ENCODE results near the gene DLL1.

The DLL1 gene

GRCh38 chr6:170258407-170258806, 32.5 kb downstream of the DLL1 start:
- Histone ChIP-seq H3K9me2 (ENCODE audit: low read depth, low read length) (no peaks in the 10 kb centered on the region), H3K79me2 (ENCODE audit: insufficient read depth, low read length) (no peaks in the 10 kb centered on the region), H3K27me3 (ENCODE audit: insufficient read depth, low read length) (peaks cover 6% of the 10 kb centered on the region; the same call in 1 of the 2 replicates), H2AFZ (ENCODE audit: low read length) (no peak overlapping the region), H3K4me1 (ENCODE audit: insufficient read depth, low read length, severe bottlenecking) (no peaks in the 10 kb centered on the region), H3K36me3 (ENCODE audit: insufficient read depth, low read length) (no peaks in the 10 kb centered on the region), H4K20me1 (ENCODE audit: insufficient read depth, low read length) (no peaks in the 10 kb centered on the region), H3K4me2 (ENCODE audit: low read length) (no peak overlapping the region), H3K9ac (ENCODE audit: low read length) (no peak overlapping the region), H3K27ac (ENCODE audit: low read depth, low read length, poor library complexity, severe bottlenecking) (no peak overlapping the region), H3F3A (ENCODE audit: insufficient read depth, low read length) (no peaks in the 10 kb centered on the region), H3K4me3 (ENCODE audit: low read depth, low read length, poor library complexity, severe bottlenecking) (no peak overlapping the region), H3K9me3 (ENCODE audit: low read length) (no peaks in the 10 kb centered on the region)
- TF ChIP-seq CTCF (IDR thresholded peaks at IDR 0.05; ENCODE audit: low read length) (no peak), EZH2 (IDR thresholded peaks at IDR 0.05; ENCODE audit: borderline replicate concordance, low read length) (no peak)

GRCh38 chr6:170257376-170257775, 33.5 kb downstream of the DLL1 start:
- H3F3A ChIP-seq (ENCODE audit: insufficient read depth, low read length): no peaks in the 10 kb centered on the region
- no peaks in the 10 kb centered on the region for H3K79me2 ChIP-seq (ENCODE audit: insufficient read depth, low read length)
- no peaks in the 10 kb centered on the region for H4K20me1 ChIP-seq (ENCODE audit: insufficient read depth, low read length)
- no peak overlapping the region for H3K4me3 ChIP-seq (ENCODE audit: low read depth, low read length, poor library complexity, severe bottlenecking)
- H2AFZ ChIP-seq (ENCODE audit: low read length): no peak overlapping the region
- H3K9me2 ChIP-seq (ENCODE audit: low read depth, low read length): no peaks in the 10 kb centered on the region
- peaks cover 6% of the 10 kb centered on the region; the same call in 1 of the 2 replicates for H3K27me3 ChIP-seq (ENCODE audit: insufficient read depth, low read length)
- no peaks in the 10 kb centered on the region for H3K36me3 ChIP-seq (ENCODE audit: insufficient read depth, low read length)
- TF ChIP-seq EZH2 (IDR thresholded peaks at IDR 0.05; ENCODE audit: borderline replicate concordance, low read length) (no peak), CTCF (IDR thresholded peaks at IDR 0.05; ENCODE audit: low read length) (no peak)
- no peak overlapping the region for H3K9ac ChIP-seq (ENCODE audit: low read length)
- H3K9me3 ChIP-seq (ENCODE audit: low read length): no peaks in the 10 kb centered on the region
- no peak overlapping the region for H3K27ac ChIP-seq (ENCODE audit: low read depth, low read length, poor library complexity, severe bottlenecking)
- H3K4me1 ChIP-seq (ENCODE audit: insufficient read depth, low read length, severe bottlenecking): no peaks in the 10 kb centered on the region
- no peak overlapping the region for H3K4me2 ChIP-seq (ENCODE audit: low read length)

GRCh38 chr6:170256641-170257040, 34.2 kb downstream of the DLL1 start:
- Histone ChIP-seq H4K20me1 (ENCODE audit: insufficient read depth, low read length) (no peaks in the 10 kb centered on the region), H3K36me3 (ENCODE audit: insufficient read depth, low read length) (no peaks in the 10 kb centered on the region), H3K27me3 (ENCODE audit: insufficient read depth, low read length) (peaks cover 6% of the 10 kb centered on the region; the same call in 1 of the 2 replicates), H3K4me3 (ENCODE audit: low read depth, low read length, poor library complexity, severe bottlenecking) (no peak overlapping the region), H3K79me2 (ENCODE audit: insufficient read depth, low read length) (no peaks in the 10 kb centered on the region), H3K9ac (ENCODE audit: low read length) (no peak overlapping the region), H3K9me3 (ENCODE audit: low read length) (no peaks in the 10 kb centered on the region), H3K4me1 (ENCODE audit: insufficient read depth, low read length, severe bottlenecking) (no peaks in the 10 kb centered on the region), H3K27ac (ENCODE audit: low read depth, low read length, poor library complexity, severe bottlenecking) (no peak overlapping the region), H3K4me2 (ENCODE audit: low read length) (no peak overlapping the region), H3K9me2 (ENCODE audit: low read depth, low read length) (no peaks in the 10 kb centered on the region), H2AFZ (ENCODE audit: low read length) (no peak overlapping the region), H3F3A (ENCODE audit: insufficient read depth, low read length) (no peaks in the 10 kb centered on the region)
- TF ChIP-seq CTCF (IDR thresholded peaks at IDR 0.05; ENCODE audit: low read length): no peak
- TF ChIP-seq EZH2 (IDR thresholded peaks at IDR 0.05; ENCODE audit: borderline replicate concordance, low read length): no peak
